NCI-H146 treated with DMSO at 0.1 percent for 48 hours (cell line): ENCODE results near the gene MTMR1.

Experiments used
- DNase-seq: peaks from one replicate; lab custom pipeline; 2025; ENCODE audit not compliant: unreplicated experiment; lab: John Stamatoyannopoulos, UW

Gene MTMR1

DNA sequence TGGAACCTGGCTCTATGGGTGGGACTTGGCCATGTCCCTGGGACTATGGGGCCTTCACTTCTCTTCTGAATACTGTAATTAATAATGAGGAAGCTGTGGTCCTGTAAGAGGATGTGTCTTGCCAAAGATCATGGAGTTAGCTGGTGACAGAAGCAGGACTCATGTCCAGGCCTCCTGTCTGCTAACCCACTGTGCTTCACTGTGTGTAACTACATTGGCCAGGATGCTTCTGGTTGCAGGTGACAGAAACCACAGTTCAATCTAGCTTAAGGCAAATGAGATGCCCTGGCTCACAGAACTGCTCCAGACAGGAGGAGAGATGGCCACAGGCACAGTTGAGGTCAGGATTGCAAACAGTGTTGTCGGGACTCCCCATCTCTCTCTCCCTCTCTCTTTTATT, 3.1 kb downstream of the MTMR1 start:
- DNase-seq, result no peak

DNA sequence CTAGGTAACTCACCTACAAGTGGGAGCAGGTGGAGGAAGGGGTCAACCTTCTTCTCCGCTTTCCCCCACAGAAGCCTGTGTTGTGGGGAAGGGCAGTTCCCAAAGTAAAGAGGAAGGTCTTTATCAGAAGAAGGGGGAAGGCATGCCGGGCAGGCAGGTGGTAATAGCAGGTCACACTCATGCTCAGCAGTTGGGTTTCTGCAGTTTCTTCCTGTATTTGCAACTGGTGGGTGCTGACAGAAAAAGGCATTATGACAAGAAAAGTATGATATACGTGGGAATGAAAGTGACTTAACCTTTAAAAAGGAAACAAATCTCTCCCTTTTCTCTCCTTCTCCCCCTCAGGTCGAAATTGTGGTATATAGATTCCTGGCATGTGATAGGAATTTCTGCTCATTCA, 3.7 kb downstream of the MTMR1 start:
- no peak for DNase-seq

DNA sequence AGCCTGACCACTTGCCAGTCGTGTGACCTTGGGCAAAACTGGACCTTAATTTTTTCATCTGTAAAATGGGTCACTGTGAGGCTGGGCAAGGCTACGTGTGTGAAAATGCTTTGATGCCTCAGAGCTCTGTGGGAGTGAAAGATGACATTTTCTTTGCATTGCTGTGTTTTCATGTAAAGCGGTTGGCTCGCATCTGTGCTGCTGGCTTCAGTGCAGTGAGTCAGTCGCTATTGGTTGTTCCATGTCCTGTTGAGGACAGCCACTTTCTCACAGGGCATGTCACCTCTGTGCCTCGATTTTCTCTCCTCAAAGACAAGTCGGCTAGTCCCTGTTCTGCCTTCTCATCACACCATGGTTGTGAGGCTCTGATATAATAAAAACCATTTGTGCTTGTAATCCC, 4.4 kb downstream of the MTMR1 start:
- DNase-seq, result no peak

DNA sequence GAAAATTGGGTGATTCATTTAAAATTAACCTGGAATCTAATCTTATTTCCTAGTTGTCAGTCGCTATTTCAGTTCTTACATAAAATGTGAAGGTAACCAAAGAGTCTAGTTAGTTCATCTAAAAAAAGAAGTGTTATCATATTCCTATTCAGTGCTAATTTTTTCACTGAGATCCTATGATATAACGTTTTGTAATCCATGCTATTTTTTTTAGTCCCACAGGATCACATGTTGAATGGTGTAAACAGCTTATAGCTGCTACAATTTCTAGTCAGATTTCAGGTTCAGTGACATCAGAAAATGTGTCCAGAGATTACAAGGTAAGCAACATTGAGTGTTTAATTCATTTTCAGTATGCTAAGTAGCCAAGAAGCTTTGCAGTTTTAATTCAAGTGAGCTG, 5.8 kb downstream of the MTMR1 start:
- DNase-seq, result no peak

DNA sequence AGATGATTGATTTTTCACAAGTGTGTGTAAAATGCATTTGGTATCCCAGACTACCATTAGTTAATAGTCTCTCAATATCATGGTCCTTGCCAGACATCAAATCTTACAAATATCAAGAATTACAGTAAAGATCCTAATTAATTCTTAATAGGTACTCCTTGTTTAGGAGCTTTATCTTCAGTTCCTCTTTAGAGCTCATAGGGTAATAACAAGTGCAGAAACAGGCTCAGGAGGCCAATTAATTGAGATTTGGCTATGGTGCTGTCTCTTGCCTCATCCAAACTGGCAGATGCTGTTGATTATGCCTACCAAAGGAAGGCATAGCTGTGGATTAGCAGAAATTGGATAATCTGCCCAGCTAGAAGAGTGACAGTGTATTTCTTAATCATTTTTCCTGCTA, 6.9 kb downstream of the MTMR1 start:
- DNase-seq, result no peak

DNA sequence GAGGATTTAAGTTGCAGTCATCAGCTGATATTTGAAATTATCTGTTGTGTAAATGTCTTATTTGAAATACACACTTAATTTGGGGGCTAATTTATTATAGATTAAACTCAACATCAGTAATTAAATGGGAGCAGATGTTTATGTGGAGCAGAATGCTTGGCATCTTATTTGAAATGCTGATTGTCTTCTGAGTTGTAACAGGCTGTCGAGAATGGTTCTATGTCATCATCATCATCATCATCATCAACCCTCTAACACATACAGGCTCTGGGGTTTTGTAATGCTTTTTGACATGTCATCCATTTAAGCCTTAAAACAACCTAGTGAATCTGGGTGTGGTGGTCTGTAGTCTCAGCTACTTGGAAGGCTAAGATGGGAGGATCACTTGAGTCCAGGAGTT, 8.2 kb downstream of the MTMR1 start:
- no peak for DNase-seq

DNA sequence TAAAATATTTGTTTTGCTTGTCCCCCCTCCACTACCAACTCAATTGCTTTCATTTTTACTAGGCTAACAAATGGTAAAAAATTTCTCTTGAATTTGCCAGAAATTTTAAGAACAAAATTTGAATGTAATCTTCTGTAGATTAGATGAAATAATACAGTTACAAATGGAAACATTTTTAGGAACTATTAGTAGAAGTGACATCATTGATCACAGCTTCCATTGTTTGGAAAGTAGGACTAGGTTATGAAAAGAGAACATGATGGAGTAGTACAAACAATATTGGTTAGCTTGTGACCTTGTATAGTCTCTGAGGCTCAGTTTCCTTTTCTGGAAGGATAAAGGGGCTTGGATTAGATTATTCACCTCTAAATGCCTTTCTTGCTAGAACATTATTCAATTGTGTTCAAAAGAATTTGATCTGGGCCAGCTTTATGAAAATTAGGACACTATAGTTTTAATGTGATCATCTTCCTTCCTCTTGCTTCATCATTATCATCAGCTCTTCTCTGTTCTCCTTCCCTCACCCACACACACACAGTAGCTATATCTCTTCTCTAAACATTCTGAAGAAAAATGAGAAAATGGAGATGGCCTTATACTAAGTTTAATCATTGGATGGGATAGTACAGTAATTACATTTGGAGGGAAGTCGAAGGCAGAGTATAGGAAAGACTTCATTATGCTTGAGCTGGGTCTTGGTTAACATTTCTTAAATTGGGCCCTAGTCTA, 9.9 kb downstream of the MTMR1 start:
- no peak for DNase-seq

DNA sequence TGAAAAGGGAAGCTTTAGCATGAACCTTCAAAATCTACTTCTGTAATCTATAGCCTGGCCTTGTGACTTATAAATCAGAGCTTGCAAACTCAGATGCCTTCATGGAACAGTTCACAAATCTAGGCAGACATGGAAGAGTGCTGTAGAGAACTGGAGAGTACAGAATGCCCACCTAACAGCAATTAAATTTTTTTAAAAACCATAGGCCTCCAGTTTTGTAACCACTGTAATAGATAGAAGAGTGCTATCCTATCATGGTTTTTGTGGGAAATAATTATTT, 10.4 kb downstream of the MTMR1 start:
- DNase-seq, result no peak

DNA sequence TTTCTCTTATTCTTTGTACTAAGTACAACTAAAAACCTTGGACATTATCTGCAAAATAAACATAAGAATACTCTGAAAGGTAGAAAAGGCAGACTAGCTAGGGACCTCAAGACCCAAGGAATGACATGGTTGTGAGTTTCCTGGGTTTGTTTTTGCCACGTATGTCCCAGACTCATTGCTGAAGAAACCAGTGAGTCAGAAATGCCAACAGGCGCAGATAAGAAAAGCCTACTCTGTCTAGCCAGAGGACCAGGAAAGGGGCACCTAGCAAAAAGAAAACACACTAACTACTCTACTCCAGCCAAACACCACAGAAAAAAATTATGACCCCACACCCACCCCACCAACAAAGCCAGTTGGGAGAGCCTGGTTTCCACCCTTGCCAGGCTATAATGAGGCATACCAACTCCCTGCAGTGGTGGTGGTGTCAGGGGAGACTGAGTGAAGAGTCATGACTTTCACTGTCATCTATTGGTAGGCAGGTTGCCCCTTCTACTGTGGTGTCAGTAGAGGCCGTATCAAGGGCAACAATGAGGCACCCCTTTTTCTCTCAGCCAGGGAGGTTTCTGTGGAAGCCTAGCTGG, 10.9 kb downstream of the MTMR1 start:
- no peak for DNase-seq

DNA sequence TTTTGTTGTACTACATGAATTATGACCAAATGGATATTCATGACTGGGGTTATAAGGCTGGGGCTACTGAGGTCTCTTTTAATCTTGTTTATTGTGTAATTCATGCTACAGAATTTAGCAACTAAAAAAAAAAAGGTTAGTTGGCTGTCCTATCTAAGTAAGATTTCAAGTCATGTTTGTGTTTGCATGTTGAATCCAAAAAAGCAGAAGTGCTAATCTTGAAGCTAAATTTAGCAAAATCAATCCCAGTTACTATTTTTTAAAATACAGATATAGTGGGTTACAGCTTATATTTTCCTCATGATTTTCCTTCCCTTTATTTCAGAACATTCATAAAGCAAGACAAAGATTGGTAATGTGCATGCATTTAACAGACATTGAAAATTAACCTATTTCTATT, 19.4 kb downstream of the MTMR1 start:
- DNase-seq, result no peak

DNA sequence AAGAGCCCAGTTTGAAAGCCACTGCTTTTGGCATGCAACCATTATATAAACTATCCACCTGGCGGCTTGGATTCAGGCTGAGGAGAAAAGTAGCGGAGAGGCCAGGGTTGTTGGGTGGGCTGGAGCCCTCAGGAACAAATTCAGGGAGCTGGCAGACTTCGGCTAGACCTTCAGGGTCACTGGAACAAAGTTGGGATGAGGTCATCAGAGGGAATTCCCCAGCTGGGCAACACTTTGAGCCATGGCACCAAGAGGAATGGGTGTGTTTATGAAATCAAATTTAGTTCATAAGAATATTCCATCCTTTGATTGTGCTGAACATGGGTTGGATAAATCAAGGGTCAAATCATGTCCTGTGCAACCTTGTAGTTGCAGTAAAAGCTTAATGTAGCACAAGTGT, 22.0 kb downstream of the MTMR1 start:
- DNase-seq, result no peak

DNA sequence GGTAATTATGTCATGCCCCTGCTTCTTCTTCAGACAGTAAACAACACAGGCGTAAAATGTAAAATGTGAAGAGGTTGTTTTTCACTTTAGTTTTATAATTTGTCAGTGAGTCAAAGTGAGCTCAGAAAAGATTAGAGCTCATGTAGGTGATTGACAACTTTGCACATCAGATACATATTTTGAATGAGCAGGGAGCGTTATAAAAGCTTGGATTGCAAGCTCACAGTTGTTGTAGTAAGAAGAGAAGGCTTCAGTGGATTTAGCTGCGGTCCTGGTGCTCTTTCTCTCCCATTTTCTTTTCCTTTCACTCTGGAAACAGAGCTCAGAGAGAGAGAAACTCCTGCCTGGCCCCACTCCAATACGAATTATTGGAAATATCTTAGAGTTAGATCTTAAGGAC, 26.4 kb downstream of the MTMR1 start:
- DNase-seq, result no peak

DNA sequence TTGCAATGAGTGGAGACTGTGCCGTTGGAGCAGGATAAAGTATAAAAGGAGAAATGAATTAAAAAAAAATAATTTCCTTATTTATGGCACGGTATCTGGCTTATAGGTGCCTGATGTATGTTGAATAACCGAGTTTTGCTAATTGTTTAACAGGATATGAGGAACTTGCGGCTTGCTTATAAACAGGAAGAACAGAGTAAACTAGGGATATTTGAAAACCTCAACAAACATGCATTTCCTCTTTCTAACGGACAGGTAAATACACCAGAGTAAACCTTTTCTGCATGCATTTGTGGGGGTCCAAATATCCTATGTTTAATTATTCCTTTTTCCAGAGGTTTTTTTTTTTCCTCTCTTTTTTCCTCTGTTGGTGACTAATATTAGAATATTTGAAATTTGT, 36.8 kb downstream of the MTMR1 start:
- no peak for DNase-seq

DNA sequence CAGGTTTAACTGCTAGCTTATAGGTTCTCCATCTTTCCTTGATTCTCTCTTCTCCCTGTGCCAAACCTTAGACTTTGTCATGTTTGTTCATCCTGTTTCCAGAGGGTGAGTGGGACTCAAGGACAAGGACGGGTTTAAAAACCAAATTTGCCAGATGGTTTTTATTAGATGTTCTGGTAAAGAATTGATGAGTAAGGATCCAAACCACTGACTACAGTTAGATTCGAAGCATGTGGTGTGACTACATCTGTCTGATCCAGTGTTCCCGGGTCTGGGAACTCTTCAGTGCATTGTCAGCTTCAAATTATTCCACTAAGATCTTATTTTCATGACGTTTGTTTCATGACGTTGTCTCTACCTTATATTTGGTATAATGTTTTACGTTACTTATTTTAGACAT, 37.5 kb downstream of the MTMR1 start:
- no peak for DNase-seq

DNA sequence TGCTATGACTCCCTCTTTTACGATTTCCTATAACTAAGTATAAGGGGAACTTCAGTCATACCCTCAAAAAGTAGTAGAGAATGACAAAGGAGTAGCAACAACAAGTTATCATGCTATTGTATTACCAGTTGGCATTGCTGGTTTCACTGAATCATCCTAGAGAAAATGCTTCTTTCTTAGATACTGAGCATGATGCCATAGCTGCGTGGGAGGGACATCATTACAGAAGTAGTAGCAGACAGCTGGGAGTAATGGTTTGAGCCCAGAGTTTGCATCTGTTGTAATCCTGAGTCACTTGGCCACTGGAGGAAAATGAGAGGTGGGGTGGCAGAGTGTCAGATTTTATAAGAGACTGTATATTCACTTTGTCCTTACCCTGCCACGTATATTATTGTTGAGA, 38.6 kb downstream of the MTMR1 start:
- no peak for DNase-seq

DNA sequence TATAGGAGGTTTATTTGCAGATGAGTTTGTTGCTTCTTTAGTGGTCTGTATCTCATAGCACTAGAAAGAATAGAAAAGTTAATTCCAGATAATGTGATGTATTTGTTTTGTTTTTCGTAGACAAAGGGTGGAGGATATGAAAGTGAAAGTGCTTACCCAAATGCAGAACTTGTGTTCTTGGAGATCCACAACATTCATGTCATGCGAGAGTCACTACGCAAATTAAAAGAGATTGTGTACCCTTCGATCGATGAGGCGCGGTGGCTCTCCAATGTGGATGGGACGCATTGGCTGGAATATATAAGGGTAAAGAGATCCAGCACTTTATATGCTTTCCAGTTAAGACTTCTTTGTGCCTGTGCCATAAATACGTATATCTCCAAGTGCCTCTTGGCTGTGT, 43.3 kb downstream of the MTMR1 start:
- no peak for DNase-seq

DNA sequence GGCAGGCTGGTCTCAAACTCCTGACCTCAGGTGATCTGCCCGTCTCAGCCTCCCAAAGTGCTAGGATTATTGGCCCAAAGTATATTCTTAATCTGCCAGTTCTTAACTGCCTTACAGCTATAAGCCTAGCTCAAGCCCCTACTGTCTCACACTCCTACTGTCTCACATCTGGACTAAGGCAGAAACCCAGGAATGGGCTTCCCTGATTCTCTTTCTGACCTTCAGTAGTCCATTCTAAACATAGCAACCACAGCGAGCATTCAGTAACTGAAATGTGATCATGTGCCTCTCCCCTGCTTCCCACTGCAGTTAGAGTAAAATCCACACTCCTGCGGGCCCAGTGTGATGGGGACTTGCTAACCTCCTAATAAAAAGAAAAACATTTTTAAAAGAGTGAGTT, 58.9 kb downstream of the MTMR1 start:
- no peak for DNase-seq

DNA sequence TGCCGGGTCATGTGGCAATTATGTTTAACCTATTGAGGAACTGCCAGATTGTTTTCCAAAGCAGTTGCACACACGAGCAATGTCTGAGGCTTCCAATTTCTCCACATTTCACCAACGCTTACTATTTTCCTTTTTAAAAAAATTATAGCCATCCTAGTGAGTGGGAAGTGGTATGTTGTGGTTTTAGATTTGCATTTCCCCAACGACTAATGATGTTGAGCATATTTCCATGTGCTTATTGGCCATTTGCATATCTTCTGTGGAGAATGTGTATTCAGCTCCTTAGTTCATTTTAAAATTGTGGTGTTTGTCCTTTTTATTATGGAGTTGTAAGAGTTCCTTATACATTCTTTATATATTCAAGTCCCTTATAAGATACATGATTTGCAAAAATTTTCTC, 60.2 kb downstream of the MTMR1 start:
- DNase-seq, result no peak

DNA sequence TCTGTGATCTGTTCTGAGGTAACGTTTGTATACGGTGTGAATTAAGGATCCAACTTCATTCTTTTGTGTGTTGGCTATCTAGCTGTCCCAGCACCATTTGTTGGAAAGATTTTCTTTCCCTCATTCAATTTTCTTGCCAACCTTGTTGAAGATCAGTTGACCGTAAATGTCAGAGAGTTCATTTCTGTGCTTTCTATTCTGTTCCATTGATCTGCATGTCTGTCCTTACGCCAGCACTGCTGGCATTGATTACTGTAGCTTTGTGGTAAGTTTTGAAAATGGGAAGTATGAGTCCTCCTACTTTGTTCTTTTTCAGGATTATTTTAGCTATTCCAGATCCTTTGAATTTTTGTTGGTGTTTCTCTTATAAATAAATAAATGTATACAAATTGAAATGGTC, 60.8 kb downstream of the MTMR1 start:
- no peak for DNase-seq

DNA sequence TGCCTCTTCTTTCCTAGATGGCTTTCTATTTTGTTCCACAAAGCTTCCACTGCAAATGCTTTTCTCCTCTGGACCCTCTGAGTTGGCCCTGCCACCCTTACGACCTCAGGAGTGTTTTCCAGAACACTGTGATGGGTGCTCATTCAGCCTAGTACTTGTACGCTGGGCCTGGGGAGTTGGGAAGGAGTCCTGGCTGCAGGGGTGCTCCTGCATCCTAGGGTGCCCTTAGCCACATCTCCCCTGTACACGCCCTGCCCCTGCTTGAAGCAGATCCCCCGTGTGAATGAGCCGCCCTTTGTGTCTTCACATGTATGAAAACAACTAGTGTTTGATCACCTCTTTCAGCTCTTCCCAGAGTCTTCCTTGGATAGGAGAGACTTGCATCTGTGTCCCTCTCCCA, 64.2 kb downstream of the MTMR1 start:
- no peak for DNase-seq

DNA sequence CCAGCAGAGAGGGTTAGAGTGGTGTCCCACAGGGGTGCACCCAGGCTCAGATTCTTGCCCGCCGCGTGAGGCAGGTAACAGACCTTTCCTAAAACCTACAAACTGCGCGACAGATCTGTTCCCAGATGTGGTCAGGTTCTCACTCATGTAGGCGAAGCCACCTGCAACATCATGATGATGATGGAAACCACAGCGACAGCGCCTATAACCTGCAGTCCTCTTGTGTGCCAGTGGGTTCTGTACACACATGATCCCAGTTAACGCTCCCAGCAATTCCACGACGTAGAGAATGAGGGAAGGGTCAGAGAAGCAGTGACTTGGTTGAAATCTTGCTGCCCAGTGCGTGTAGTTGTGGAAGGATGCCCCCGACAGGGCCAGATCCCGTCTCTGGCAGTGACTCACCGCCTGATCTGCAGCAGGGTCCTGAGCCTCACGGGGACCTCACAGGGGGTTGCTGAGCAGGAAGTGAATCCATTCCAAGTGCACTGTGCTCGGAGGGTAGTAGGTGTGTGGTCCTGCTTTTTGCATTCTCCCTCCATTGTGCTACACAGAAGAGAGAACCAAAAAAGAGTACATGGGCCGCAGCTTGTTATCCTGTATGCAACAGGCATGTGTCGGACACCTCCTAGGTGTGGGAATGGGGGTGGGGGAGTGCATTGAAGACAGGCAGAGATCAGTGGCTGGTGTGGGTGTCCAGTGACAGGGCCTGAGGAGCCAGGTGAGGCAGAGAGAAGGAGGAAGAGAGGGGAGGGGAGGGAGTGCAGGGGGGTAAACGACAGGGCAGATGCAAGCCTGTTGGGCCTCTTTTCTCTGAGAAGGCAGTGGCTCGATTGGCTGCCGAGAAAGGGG, 66.6 kb downstream of the MTMR1 start:
- no peak for DNase-seq

DNA sequence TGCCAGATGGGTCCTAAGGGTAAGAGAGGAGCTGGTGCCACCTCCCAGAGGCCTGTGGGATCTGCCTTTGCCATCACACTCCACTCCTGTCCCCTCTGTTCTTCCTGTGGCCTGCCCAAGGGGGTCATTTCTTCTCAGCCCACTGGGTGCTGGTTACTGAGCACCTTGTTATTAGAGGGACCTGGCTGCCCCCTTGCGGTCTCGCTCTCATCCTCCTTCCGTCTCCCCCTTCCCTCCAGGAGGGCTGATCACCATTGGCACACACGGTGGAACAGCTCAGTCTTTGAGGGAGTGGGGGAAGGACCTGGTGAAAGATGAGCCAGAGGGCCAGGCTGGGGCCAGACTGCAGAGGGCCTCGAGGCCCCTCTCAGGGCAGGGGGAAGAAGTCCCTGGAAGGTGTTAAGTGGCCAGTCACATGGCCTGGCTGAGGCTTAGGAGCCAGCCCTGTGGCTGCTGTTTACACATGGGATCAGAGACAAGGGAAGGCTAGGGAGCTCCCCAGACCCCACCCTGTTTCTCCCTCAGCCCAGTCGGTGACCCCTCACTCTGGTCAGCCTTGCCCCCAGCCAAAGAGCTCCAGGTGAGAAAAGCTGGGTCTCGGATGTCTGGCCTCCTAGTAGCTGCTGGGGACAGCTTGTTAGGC, 68.1 kb downstream of the MTMR1 start:
- no peak for DNase-seq
